Tibial nerve (tissue), 3 donors: Measurements from ENCODE around the gene LTF.
A peak's percentile ranks its signal among the peaks of the same experiment; 100 is the strongest.

Experiments
- POLR2A ChIP-seq, 2 donors: fragments of 450-650 bp; IDR thresholded peaks; one replicate each; pipeline ENCODE4 v1.6.1; 2017; ENCODE audit warnings: antibody characterized with exemption in 2 of 2, mild to moderate bottlenecking in 2 of 2, moderate library complexity in 2 of 2
- TF ChIP-seq, protein P1 (sequence below), 5 experiments: fragments of 200-600 bp in 3 of 5; fragments of 450-650 bp in 2 of 5; sonication (generic) in 3 of 5; IDR thresholded peaks; one replicate each; pipeline ENCODE4 v1.5.1; 2016 to 2019; ENCODE audit warnings: antibody characterized with exemption in 5 of 5, mild to moderate bottlenecking in 3 of 5, moderate library complexity in 2 of 5

DNA sequence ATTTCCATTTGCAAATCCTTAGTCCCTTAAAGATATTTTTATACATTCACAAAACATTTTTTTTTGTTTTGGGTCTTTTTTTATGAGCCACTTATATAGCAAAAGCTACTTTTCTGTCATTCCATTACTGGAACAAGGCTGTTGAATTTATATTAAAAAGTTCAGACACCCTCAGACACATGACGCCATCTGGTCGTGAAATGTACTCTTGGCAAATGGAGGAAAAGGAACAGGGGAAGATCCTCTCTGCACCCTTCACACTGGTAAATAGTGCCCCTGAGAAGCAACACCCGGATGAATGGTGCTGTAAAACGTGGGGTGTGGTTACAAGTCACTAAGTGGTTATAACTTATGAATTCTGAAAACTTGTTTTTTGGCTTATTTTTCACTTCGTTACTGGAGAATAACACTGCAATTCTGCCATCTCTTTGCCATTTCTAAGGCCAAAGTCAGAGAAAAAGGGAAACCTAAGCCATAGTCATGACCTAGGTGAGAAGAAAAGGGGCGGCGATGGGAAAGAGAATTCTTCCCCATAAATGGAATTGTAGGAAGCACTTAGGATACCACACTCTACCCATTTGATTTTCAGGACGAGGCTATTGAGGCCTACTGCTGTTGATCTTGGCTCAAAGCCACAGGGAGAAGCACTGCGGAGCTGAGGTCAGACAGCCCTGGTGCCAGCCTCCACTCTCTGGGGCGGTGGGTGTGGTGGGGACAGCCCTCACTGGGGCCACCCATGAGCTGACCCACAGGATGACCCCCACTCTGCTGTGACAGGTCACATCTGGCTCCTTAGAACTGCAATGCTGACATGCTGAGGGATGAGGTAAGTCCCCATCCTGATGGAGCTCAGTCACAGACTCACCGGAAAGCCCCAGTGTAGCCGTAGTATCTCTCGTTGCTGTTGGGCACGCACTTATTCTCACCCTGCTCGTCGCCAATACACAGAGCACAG, 21.9 kb downstream of the LTF start:
- TF ChIP-seq, protein P1, sequence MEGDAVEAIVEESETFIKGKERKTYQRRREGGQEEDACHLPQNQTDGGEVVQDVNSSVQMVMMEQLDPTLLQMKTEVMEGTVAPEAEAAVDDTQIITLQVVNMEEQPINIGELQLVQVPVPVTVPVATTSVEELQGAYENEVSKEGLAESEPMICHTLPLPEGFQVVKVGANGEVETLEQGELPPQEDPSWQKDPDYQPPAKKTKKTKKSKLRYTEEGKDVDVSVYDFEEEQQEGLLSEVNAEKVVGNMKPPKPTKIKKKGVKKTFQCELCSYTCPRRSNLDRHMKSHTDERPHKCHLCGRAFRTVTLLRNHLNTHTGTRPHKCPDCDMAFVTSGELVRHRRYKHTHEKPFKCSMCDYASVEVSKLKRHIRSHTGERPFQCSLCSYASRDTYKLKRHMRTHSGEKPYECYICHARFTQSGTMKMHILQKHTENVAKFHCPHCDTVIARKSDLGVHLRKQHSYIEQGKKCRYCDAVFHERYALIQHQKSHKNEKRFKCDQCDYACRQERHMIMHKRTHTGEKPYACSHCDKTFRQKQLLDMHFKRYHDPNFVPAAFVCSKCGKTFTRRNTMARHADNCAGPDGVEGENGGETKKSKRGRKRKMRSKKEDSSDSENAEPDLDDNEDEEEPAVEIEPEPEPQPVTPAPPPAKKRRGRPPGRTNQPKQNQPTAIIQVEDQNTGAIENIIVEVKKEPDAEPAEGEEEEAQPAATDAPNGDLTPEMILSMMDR (IDR thresholded peaks at IDR 0.05) = peak; percentile 25 to 70 (median 56)
- no peak for TF ChIP-seq POLR2A (IDR thresholded peaks at IDR 0.05)
